IPS-NIHi11 (cell line): ENCODE data around the gene RALY.

Experiments
- DNase-seq: peaks from one replicate; pipeline ENCODE4 v3.0.0; 2012; ENCODE audit warnings: mixed read lengths, low spot score

The RALY gene

DNA sequence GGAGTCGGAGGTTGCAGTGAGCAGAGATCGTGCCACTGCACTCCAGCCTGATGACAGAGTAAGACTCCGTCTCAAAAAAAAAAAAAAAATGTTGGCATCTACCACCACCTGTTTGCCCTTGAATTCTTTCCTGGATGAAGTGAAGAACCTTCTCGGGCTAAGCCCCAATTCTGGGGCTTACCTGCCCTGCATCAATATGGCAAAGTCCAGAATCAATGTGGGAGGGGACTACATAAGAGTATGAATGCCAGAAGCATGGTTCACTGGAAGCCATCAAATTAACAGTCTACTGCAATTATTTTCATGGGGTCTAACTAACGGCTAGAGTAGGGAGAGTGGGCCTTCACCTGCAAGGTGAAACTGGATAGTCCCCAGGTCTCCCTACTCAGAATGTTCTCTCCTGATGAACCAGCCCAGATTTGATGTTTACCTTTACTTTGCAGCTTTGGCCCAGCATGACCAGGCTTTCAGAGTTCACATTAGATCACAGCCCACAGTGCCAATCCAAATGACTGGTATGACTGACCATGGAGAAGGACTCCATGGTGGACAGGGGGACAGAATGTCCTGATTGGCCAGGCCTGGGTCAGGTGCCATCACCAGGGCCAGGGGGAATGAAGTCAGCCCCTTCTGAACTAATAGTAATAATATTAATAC is 7.0 kb upstream of the RALY start:
- no peak for DNase-seq

DNA sequence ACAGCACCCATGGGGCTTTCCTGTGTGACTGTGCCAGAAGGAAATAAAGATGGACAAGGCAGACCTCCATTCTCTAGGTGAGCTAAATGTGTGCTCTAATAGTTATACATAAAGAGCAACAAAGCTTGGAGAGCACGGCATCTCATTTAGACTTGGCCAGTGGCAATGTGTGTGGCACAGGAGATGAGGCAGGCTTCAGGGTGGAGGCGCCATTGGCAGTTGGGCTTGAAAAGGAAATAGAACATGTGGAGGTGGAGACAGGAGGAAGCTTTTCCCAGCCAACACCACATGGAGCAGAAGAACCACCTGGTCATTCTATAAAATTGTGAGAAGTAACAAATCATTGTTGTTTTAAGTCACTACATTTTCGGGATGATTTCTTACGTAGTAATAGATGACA is 3.6 kb upstream of the RALY start:
- no peak for DNase-seq

DNA sequence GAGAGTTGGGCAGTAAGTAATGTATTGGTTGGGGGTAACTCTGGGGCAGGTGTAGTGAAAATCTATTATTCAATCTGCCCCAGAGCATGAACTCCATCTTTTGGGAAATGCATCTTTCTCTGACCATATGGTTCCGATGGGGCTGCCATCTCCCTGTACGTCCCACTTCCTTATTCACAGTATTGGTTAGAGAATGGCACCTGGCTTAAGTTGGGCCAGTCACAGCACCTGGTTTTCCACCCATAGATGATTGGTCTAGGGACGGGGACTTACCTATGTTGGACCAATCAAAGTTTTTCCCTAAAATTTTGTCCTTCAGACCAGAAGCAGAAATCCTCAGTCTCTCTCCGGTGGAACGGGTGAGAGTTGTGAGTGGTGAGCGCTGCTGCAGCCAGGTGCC is 2.2 kb upstream of the RALY start:
- no peak for DNase-seq

DNA sequence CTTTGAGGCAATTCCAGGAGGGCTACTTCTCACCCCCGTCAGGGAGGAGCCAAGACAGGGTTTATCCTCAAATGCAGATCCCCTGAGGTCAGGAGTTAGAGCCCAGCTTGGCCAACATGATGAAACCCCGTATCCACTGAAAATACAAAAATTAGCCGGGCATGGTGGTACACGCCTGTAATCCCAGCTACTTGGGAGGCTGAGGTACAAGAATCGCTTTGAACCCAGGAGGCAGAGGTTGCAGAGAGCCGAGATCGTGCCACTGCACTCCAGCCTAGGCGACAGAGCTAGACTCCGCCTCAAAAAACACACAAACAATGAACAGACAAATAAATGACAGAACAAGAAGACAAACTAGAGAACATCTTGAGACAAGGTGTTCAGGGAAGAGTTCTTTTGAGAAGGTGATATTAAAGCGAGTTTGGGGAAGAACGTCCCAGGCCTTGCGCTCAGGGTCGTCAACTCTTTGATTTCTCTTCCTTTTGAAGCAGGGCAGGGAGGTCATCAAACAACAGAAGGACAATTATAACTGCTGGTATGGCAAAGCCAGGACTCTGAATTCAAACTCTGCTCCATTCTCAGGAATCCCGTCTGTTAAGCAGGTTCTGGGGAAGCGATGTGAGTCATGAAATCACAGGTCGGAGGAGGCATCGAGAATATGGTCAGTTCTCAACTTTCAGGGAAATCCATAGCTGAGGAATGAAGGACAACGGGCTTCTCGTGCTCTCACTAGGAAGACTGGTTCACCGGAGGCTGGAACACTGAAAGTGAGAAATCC is 1.4 kb upstream of the RALY start:
- DNase-seq = no peak

DNA sequence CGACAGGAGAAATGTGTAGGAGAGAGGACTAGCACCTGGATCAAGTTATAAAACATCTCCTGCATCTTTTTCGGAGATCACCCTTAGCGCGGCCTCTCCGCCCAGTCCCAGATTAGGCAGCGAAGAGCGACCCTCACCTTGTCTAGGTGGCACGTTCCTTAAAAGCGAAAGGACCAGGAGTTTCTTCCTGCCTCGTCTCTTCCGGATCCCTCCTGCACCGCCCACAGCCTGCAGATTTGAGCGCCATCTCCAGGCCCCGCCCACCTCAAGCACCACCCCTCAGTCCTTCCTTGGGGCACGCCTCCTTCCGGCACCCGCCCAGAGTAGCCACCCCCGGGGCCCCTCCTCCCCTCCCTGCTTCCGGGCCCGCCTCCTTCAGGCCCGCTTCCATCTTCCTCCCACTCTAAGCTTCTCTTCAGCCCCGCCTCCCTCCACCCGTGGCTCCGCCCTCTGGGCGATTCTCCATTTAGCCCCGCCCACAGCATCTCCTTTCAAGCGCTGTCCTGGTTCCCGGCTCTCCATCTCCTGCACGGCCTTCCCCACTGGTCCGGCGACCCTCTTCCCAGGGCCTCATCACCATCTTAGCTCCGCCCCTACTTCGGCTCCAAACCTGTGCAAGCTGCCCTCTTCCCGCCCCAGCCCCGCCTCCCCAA is 662 bp upstream of the RALY start:
- peak; percentile 96 for DNase-seq

DNA sequence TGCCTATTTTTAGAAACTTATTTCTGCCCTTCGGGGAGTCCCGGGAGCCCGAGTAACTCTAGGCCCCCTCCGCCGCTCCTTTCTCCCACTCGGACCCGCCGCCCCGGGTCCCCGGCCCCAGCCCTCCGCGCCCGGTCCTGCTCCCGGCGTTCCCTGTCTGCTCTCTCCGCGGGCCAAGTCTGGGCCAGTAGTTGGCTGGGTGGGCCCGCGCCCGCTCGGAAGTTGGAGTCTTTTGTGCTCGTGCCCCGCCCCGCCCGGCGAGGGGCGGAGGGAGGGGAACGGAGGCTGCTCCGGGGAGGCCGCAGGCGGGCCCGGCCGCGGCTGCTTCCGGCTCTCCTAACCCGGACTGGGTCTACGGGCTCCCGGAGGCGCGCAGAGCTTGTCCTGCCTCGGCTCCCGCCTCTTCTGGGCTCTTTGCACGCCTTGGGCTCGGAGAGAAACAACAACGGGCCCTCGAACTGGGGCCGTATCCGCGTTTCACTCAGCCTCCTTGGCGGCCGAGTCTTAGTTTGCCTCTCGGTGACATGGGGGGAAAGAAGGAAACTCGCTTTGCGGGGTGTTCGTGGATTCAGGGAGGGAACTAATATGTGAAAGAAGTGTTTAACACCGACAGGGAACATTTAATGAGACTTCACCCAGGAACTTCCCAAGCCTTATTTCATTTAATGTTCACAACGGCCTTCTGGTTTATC is 657 bp downstream of the RALY start:
- DNase-seq = peak; percentile 90

DNA sequence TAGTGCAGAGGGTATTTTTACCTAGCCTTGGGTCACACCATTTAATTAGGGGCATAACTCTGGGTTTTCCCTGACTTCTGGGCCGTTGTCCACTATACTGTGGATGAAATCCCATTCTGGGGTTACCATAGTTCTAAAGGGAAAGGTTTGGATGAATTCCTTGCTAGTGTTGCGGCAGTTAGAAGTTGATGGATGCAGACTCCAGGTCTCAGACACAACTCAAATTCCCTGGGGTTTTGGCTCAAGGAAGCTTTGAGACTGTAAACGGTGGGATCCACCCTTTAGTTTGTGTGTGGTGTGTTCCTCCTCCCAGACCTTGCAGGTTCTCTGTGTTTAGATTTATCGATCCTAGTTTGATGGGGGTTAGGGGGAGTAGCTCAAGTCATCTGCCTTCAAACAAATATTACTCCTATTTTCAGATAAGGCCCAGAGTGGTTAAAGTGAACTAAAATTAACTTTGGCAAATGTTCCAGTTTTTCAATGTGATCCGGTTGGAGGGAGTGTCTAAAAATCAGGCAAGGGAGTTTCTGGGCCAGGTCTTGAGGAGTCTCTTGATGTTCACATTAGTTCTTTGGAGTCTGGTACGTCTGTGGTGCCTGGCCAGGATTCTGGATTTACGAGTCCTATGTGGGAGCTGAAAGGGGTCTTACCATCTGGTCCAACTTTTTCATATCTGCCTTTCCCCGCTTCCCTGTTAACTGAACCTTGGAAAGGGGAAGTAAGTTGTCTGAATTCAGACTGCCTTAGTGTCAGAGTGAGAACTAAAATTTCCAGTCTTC is 1.5 kb downstream of the RALY start:
- DNase-seq = no peak

DNA sequence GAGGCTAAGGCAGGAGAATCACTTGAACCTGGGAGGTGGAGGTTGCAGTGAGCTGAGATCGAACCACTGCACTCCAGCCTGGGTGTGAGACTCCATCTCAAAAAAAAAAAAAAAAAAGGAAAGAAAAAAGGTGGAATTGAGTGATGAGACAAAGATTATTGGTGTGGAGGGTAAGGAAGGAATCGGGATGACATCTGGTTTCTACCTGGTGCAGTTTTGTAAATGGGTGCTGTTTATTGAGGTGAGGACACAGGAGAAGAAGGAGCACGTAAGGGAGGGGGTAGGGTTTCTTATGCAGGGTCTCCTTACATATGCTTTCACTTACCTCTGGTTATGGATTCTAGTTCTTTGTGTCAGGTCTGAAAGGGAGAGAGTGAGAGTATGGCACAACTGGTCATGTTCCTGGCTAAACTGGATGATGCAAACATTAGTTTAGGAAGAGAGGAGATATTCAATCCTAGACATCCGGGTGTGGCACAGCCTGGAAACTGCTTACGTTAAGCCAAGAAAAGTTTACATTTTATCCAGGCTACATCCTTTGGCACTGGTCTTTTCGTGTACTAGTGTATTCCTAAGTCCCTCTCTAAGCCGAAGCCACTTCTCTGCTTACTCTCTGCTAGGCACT is 5.4 kb downstream of the RALY start:
- no peak for DNase-seq

DNA sequence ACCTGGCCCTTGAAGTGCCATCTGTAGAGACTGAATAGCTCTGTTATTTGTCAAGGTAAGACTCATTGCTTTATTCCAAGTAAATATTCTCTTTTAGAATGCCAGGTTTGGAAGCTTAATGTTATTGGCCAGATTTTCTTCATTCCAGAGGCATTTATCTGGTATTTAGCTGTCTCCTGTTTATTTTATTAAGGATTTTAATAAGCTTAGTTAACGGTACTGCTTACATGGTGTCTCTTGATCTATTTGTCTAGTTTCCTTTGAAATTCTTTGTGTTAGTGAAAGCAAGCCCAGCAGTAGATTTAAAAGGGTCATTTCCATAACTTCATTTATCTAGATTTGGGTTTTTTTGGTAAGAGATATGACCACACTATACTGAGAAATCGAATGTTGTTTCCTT is 7.7 kb downstream of the RALY start:
- DNase-seq = no peak

DNA sequence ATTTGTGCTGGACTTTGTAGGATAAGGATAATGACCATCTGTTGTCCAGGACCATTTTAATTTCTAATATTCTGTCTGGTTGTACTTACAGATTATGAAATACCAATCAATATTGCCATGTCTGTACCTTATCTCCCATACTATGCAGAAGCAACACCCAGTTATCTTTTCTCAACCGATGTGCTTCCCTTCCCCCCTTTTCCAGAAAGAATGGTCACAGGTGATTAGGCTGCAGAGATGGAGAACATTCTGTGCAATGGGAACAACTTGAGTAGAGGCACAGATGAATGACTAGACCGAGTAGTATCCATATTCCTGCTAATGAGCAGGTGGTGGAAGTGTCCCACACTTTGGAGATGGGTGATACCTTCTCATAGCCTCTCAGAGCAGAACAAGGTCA is 10.5 kb downstream of the RALY start:
- DNase-seq = no peak

DNA sequence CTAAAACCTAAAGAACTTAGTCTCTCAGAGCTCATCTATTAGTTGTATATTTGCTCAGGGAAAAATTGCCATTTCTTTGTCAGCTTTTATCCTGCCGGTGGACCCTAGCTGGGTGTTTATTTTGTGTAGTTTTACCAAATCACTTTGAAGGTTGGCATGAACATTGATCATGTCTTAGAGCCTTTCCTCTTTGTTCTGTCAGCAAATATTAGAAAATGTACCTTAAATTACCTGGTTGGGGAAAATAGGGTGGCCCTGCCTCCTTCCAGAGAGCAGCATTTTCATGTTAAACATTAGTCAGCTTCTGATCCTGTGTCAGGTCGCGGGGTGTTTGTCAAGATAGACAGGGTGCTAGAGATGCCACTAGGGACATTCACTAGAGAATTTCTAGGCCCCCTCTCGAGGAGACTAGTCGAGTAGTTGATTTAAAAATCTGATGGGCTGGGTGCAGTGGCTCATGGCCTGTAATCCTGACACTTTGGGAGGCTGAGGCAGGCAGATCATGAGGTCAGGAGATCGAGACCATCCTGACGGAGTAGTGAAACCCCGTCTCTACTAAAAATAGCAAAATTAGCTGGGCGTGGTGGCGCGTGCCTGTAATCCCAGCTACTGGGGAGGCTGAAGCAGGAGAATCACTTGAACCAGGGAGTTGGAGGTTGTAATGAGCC is 11.2 kb downstream of the RALY start:
- no peak for DNase-seq

DNA sequence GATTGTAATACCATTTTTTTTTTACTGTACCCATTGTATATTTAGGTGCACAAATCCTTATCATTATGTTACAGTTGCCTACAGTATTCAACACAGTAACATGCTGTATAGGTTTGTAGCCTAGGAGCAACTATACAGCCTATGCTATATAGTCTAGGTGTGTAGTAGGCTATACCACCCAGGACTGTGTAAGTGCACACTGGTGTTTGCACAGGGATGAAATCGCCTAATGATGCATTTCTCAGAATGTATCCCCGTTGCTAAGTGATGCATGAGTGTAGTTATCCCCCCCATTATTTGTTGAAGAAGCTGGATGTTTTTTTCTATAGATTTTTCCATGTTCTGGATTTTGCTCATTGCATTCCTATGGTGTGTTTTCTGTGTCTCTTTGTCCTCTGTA is 12.9 kb downstream of the RALY start:
- DNase-seq = no peak

DNA sequence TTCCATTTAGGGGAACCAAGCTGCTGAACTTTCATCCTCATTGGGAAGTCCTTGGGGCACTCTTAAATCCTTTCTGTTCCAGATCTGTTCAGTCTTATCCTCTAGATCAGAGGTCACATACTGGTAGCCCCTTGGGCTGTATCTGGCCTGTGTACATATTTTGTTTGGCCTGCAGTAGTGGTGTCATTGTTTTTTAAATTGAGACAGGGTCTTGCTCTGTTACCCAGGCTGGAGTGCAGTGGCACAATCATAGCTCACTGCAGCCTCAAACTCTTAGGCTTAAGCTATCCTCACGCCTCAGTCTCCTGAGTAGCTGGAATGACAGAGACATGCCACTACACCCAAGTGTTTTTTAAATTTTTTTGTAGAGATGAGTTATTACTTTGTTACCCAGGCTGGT is 14.8 kb downstream of the RALY start:
- no peak for DNase-seq

DNA sequence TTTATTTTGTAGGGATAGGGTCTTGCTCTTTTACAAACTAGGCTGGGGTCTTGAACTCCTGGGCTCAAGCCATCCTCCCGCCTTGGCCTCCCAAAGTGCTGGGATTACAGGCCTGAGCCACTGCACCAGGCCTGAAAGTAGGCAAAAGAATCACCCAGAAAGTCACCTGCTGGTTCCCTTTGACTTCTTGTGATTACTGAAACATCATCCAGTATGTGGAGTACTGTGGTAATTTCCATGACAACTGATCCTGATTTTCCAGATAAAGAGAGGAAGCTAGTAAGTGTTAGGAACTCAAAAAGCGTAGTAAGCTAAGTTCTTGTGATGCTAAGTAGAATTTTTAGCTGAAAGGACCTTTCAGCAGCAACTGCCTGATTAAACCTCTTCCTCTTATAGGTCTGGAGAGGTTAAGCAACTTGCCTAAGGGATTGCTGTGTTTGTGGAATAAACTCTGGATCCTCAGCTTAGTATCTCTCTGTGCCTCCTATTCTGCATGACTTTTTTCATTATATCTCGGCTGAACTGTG is 16.8 kb downstream of the RALY start:
- peak; percentile 56 for DNase-seq

DNA sequence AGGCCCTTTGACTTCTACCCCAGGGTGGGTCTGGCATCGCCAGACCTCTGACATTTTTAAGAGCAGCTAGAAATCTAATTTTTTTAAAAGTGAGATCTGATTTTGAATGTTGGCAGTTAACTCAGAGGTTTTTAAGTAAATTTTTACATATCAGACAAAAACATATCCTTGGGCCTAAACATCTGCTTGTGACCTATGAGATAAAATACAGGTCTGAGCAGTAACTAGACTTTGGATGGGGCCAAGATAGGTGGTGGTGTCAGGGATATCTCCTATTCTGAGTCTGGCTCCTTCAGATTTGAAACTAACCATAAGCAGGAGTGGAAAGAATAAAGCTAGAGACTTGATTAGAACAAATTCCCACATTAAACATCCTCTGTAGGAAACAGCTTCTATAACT is 17.6 kb downstream of the RALY start:
- no peak for DNase-seq

DNA sequence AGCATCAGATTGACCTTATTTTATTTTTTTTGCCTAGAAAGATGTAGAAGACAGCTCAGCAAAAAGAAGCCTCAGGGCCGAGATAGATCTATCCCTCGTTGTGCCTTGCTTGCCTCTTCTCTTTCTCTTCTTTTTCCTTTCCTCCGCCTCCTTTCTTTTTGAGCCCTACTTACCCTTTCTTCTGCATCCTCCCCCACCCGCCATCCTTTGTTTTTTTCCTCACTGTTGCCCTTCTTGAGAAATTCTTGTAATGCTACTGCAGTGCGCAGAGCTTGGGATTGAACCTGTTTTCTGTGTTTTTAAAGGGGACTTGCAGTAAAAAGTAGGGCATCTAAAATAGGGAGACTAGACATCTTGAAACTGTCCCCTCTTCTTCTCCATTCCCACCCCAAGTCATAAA is 18.6 kb downstream of the RALY start:
- DNase-seq = no peak

DNA sequence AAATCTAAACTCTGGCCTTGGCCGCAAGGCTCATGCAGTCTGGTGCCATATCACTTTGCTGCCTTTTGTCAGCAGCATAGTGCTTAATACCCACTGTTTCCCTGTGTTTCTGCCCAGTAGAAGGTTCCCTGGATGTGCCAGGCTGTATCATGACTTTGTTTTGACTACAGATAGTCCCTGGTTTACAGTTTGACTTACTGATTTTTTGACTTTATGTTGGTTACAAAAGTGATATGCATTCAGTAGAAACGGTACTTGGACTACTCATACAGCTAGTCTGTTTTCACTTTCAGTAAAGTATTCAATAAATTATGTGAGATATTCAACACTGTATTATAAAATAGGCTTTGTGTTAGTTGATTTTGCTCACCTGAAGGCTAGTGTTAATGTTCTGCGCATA is 19.0 kb downstream of the RALY start:
- no peak for DNase-seq

DNA sequence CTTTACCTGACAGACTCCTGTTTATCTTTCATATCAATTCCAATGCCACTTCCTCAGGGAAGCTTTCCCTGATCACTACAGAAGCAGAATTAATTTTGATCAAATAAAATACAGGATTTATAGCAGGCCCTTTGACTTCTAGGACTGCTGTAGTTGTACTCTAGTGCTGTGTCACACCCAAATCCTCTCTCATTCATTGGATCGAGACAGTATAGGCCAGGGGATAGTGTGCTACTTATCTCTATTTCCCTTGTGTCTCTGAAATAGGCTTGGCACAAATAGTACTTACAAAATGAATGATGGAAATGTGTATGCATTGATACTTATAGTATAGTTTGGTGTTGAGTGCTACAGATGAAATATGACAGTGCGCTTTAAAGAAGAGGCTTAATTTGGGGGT is 19.8 kb downstream of the RALY start:
- DNase-seq = no peak

DNA sequence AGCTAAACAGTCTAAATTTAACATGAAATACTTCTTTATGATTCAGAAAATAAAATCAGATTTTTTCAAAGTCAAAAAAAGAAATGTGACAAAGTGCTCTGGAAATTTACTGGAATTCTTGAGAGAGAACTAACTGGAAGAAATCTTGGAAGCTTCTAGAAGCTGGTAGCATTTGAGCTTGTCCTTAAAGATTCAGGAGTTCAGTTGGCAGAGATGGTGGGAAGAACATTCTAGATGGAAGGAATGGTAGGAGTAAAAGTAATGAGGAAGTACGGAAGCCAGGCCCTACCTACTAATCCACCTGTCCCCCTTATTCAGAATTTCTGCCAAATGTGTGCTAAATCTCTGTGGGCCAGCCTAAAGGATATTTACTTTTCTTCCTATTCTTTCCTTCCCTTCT is 21.2 kb downstream of the RALY start:
- no peak for DNase-seq

DNA sequence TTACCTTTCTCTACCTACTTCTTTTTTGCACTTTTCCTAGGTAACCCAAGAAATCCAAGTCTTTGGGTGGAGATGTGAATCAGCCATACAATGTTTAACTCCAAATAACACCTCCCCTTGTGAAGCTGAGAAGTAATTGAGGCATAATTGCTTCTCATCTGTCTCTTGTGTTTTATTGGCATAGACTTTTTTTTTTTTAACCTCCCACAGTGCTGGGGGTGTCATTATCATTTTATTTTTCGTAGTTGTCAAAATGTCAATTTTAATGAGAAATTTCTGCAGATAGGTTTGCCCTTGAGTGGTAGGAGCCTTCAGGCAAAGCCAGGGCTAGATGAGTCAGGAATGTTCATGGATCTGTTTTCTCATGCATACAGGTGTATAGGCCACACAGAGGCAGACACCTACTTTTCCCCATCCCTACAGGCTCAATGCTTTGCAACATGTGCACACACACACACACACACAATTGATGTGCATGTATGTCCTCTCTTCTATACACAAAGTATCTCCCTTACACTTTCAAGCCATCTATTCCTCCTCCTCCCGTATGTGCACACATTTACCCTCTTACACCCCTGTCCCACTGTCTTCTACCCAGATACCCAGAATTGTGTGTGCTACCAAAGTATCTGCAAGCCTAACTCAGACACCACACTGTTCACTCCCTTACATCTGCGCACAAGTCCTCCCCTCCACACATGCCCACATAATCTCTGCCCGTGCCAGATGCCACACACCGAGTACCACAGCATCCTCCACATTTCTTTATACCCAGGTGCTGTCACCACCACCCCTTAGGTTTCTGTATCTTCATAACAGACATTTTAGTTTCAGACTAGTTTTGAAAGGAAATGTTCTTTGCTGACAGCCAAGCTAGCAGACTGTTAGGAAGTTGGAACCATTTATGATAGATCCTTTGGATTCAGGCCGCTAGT is 22.0 kb downstream of the RALY start:
- DNase-seq = no peak
